Fibroblast of the aortic adventitia (primary cell): ENCODE data around the gene GMEB1. TPM values are rescaled to one million over a fixed set of nuclear protein-coding genes. Genes with fewer than 3 reads are reported as not detected.

Source experiments
- DNase-seq: peaks from one replicate; pipeline ENCODE4 v3.0.0-alpha.2; 2010; ENCODE audit warnings: low read depth
- H3K4me3 ChIP-seq: 2 replicates; pipeline ENCODE4 v1.5.1; 2011; ENCODE audit warnings: low read depth, mild to moderate bottlenecking, control low read depth, low read length, moderate library complexity
- small RNA-seq: library from RNA; depleted of rRNA; stranded (forward); fragments of <200 nt; gene quantifications from one replicate; pipeline ENCODE3, GENCODE V24; 2012
- total RNA-seq: library from RNA; depleted of rRNA; stranded (reverse); fragments of >200 nt; gene quantifications from 2 replicates; pipeline ENCODE4 v1.2.3, GENCODE V29; 2012; ENCODE audit warnings: low replicate concordance
- TF ChIP-seq, protein P1 (sequence below): IDR thresholded peaks from 2 replicates; pipeline ENCODE4 v1.5.1; 2011; ENCODE audit warnings: mild to moderate bottlenecking, low read length, control low read depth, inconsistent platforms; ENCODE audit not compliant: insufficient read depth

The GMEB1 gene
- total RNA-seq, 1 donor, result 11.4 TPM

DNA sequence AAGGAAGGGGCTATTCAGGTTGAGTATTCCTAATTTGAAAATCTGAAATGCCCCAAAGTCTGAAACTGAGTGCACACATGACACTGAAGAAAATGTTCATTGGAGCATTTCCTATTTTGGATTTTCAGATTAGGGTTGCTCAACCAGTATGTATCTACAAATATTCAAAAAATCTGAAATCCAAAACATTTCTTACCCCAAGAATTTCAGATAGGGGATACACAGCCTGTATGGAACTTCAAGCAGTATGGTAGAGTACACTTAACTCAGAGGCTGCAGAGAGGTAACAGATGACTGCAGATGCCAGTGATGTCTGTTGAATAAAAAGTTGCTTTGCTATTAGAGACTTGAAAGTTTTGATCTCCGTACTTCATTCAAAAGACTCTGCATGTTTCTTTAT lies 87.1 kb downstream of the GMEB1 start:
- DNase-seq, result peak; percentile 59
- H3K4me3 ChIP-seq, result no peak overlapping the region
- TF ChIP-seq, protein P1, sequence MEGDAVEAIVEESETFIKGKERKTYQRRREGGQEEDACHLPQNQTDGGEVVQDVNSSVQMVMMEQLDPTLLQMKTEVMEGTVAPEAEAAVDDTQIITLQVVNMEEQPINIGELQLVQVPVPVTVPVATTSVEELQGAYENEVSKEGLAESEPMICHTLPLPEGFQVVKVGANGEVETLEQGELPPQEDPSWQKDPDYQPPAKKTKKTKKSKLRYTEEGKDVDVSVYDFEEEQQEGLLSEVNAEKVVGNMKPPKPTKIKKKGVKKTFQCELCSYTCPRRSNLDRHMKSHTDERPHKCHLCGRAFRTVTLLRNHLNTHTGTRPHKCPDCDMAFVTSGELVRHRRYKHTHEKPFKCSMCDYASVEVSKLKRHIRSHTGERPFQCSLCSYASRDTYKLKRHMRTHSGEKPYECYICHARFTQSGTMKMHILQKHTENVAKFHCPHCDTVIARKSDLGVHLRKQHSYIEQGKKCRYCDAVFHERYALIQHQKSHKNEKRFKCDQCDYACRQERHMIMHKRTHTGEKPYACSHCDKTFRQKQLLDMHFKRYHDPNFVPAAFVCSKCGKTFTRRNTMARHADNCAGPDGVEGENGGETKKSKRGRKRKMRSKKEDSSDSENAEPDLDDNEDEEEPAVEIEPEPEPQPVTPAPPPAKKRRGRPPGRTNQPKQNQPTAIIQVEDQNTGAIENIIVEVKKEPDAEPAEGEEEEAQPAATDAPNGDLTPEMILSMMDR, result no peak

DNA sequence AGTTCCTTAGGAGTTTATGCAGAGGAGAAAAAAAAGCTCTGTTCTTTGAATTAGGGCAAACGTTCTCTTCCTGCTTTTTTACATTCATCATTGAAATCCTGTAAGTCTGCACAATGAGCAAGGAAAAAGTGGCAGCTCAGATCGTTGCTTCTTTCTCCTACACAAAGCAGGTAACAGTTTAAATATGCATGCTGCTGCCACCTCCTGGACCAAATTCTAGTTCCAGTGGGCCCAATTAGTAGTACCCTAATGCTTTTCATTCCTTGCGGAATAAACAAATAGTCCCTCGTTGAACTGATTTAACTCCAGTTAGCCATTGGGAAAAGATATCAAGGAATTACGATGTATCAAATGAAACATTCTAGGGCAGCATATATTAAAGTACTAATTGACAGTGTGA lies 88.3 kb downstream of the GMEB1 start:
- no peak overlapping the region for H3K4me3 ChIP-seq
- TF ChIP-seq, protein P1, result no peak
- DNase-seq, result peak; percentile 20

DNA sequence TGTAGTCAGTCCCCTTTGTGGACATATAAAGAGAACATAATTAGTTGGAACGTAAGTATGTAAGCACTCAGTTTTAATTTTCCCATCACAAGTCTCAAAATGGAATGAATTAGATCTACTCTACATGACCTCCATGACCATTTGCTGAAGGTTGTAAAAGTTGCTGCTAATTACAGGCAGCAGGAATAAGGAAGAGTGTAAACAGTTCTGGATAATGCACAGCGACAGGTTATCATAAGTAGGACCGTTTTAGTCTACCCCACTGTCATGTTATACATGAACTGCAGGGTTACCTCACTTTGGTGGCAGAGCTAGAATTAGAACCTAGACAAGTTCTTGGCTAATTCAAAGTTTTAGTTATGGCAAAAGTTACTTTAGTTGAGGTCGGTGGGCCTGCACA lies 89.8 kb downstream of the GMEB1 start:
- TF ChIP-seq, protein P1, result no peak
- no peak for DNase-seq
- H3K4me3 ChIP-seq, result no peak overlapping the region

DNA sequence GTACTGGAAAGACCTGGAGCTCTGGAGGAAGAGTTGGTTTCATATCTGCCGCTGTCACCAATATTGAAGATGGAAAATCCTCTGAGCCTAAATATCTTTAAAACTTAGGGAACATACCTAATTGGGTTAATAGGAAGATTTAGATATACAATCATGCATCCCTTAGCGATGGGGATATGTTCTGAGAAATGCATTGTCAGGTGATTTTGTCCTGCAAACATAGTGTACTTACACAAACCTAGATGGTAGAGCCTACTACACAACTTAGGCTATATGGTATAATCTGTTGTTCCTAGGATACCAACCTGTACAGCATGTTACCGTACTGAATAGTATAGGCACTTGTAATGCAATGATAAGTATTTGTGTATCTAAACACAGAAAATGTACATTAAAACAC lies 90.7 kb downstream of the GMEB1 start:
- DNase-seq, result no peak
- TF ChIP-seq, protein P1, result no peak

DNA sequence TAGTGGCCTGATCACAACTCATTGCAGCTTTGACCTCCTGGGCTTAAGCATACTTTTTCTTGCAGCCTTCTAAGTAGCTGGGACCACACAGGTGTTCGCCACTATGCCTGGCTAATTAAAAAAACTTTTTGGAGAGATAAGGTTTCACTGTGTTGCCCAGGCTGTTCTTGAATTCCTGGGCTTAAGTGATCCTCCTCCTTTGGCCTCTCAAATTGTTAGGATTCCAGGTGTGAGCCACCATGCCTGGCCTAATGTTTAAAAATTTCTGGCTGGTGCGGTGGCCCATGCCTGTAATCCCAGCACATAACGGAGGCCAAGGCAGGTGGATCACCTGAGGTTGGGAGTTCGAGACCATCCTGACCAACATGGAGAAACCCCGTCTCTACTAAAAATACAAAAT lies 92.6 kb downstream of the GMEB1 start:
- TF ChIP-seq, protein P1, result no peak
- H3K4me3 ChIP-seq, result no peak overlapping the region
- DNase-seq, result no peak

More for the DNA sequence above, 90.7 kb downstream of the GMEB1 start:
- no peak overlapping the region for H3K4me3 ChIP-seq

DNA sequence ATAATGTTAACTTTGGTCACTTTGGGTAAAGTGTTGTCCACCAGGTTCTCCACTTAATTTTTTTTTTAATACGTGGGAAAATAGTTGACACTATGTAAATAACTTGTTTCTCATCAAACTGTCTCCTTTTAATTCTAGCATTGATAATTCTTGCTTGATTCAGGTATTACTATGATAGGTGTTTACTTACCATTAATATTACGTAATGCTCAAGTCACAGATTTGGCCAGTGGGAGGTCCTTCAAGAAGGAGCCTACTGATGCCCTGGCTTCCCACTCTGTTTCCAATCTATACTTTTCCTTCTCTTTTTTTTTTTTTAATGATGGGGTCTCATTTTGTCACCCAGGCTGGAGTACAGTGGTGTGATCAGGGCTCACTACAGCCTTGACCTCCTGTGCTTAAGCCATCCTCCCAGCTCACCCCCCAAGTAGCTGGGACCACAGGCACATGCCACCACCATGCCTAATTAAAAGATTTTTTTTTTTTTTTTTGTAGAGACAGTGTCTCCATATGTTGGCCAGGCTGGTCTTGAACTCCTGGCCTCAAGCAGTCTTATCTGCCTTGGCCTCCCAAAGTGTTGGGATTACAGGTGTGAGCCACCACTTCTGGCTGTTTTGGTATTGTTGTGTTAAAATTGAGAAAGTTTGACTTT lies 98.1 kb downstream of the GMEB1 start:
- no peak for DNase-seq
- TF ChIP-seq, protein P1, result no peak
- H3K4me3 ChIP-seq, result no peak overlapping the region

Small RNAs within 50 kb of the gene (small RNA-seq; reads per million reads assigned to genes)
- gene RF00422, result not detected
- not detected for gene RNU11

Other genes with a start within 250 kb of the GMEB1 start
- 28.8 and 101 TPM in 2 replicates for gene RCC1, start 162.7 kb upstream of the GMEB1 start, total RNA-seq
- 18.8 and 29.7 TPM in 2 replicates for gene TRNAU1AP, start 115.7 kb upstream of the GMEB1 start, total RNA-seq
- 1.6 and 3.4 TPM in 2 replicates for gene RAB42, start 76.5 kb upstream of the GMEB1 start, total RNA-seq
- 26.2 and 36.0 TPM in 2 replicates for gene TAF12, start 25.7 kb upstream of the GMEB1 start, total RNA-seq
- not detected in 2 replicates for gene RNU11, start 20.2 kb upstream of the GMEB1 start, total RNA-seq
- 36.9 and 64.2 TPM in 2 replicates for gene YTHDF2, start 68.2 kb downstream of the GMEB1 start, total RNA-seq
- not detected in 2 replicates for gene OPRD1, start 143.4 kb downstream of the GMEB1 start, total RNA-seq
- 31.8 and 42.9 TPM in 2 replicates for gene EPB41, start 245.8 kb downstream of the GMEB1 start, total RNA-seq